ENCODE measurements around the gene ZFP82.

Gene ZFP82

GRCh38 chr19:36423925-36424324 lies 5.5 kb upstream of the ZFP82 start:
- POLR2A ChIA-PET, result no interaction called here
- CTCF ChIA-PET, result no interaction called here
- DNase-seq (ENCODE audit: extremely low spot score), result no peak
- TF ChIP-seq FOXK2 (IDR thresholded peaks at IDR 0.05), result no peak
- TF ChIP-seq CTBP1 (IDR thresholded peaks at IDR 0.05; ENCODE audit: borderline replicate concordance), result no peak
- TF ChIP-seq HDGF (IDR thresholded peaks at IDR 0.05; ENCODE audit: borderline replicate concordance), result no peak
- no peak for TF ChIP-seq LEF1 (IDR thresholded peaks at IDR 0.05; ENCODE audit: borderline replicate concordance)
- TF ChIP-seq TARDBP (IDR thresholded peaks at IDR 0.05), result no peak
- no peak for TF ChIP-seq FOXM1 (IDR thresholded peaks at IDR 0.05; ENCODE audit: borderline replicate concordance)
- TF ChIP-seq SP1 (IDR thresholded peaks at IDR 0.05), result no peak
- no peak for TF ChIP-seq ARNT (IDR thresholded peaks at IDR 0.05)

- ChIA-PET POLR2A (no interaction called here), CTCF (no interaction called here)
- no peak for DNase-seq (ENCODE audit: extremely low spot score)
Observed at GRCh38 chr19:36421749-36422481, 3.5 kb upstream of the ZFP82 start.

GRCh38 chr19:36420961-36421748 lies 2.7 kb upstream of the ZFP82 start:
- TF ChIP-seq SUZ12 (IDR thresholded peaks at IDR 0.05) (no peak), CTBP1 (IDR thresholded peaks at IDR 0.05; ENCODE audit: borderline replicate concordance) (no peak), TARDBP (IDR thresholded peaks at IDR 0.05) (no peak), LEF1 (IDR thresholded peaks at IDR 0.05; ENCODE audit: borderline replicate concordance) (no peak), NFRKB (IDR thresholded peaks at IDR 0.05) (no peak), HDGF (IDR thresholded peaks at IDR 0.05; ENCODE audit: borderline replicate concordance) (no peak)
- DNase-seq (ENCODE audit: extremely low spot score), result no peak
- ChIA-PET POLR2A (no interaction called here), CTCF (no interaction called here)

More at GRCh38 chr19:36421749-36422481, 3.5 kb upstream of the ZFP82 start:
- TF ChIP-seq FOXK2 (IDR thresholded peaks at IDR 0.05) (no peak), TARDBP (IDR thresholded peaks at IDR 0.05) (no peak), BHLHE40 (IDR thresholded peaks at IDR 0.05; ENCODE audit: borderline replicate concordance) (no peak), PKNOX1 (IDR thresholded peaks at IDR 0.05) (no peak)

DNA sequence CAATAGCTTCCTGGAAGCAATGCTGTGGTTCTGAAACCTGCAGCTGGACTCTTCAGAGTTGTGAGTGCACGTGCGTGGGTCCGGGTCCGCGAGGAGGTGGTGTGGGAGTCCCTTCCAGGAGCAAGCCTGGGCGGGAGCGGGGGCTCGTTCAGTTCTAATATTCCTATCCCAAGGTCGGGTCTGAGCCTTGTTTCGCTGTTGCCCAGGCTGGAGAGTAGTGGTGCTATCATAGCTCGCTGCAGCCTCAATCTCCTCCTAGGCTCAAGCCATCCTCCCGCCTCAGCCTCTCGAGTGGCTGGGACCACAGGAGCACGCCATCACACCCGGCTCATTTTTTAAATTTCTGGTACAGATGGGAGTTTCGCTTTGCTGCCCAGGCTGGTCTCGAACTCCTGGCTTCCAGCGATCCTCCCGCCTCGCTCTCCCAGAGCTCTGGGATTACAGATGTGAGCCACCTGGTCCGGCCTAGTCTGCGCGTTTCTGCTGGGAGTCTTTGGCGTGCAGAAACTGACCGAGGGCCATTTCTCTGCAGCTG lies 625 bp downstream of the ZFP82 start:
- no peak for DNase-seq (ENCODE audit: extremely low spot score)
- ChIA-PET CTCF (no interaction called here), POLR2A (interaction anchor here (1.0 to 1.3 kb wide), 3 partner anchors 39 to 187 kb away, joined by 3 to 4 read pairs (median 3); partner anchors contain the start of genes ZFP14, ZNF382 and ZNF566)
- TF ChIP-seq CTBP1 (IDR thresholded peaks at IDR 0.05; ENCODE audit: borderline replicate concordance) (no peak), ZNF384 (IDR thresholded peaks at IDR 0.05) (no peak), TARDBP (IDR thresholded peaks at IDR 0.05) (no peak), SUZ12 (IDR thresholded peaks at IDR 0.05) (no peak), LEF1 (IDR thresholded peaks at IDR 0.05; ENCODE audit: borderline replicate concordance) (no peak), PKNOX1 (IDR thresholded peaks at IDR 0.05) (no peak), SP1 (IDR thresholded peaks at IDR 0.05) (no peak), ARNT (IDR thresholded peaks at IDR 0.05) (no peak), HDGF (IDR thresholded peaks at IDR 0.05; ENCODE audit: borderline replicate concordance) (no peak), FOXM1 (IDR thresholded peaks at IDR 0.05; ENCODE audit: borderline replicate concordance) (no peak), ELF4 (IDR thresholded peaks at IDR 0.05) (no peak), BHLHE40 (IDR thresholded peaks at IDR 0.05; ENCODE audit: borderline replicate concordance) (no peak), NFRKB (IDR thresholded peaks at IDR 0.05) (no peak)

DNA sequence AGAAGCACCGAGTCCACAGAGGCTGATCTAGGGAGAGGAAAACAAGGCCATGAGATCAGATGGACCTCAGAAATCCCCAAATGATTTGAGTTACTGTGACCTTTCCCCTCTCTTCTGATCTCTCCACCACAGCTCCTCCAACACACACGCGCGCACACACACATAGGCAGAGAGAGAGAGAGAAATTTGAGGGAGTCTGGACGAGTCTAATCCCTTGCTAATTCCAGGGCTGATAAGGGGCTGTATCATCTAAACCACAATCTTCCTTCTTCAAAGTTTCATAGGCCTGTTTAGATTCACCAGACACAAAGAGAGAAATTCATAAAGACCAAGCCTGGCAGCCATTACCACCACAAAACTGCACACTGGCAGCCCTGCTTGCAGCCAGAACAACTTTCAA lies 8.6 kb downstream of the ZFP82 start:
- ChIA-PET POLR2A (no interaction called here), CTCF (no interaction called here)
- DNase-seq (ENCODE audit: extremely low spot score), result no peak
- TF ChIP-seq FOXK2 (IDR thresholded peaks at IDR 0.05), result no peak
- no peak for TF ChIP-seq ARNT (IDR thresholded peaks at IDR 0.05)
- no peak for TF ChIP-seq SP1 (IDR thresholded peaks at IDR 0.05)
- no peak for TF ChIP-seq ZNF384 (IDR thresholded peaks at IDR 0.05)
- TF ChIP-seq LEF1 (IDR thresholded peaks at IDR 0.05; ENCODE audit: borderline replicate concordance), result no peak
- TF ChIP-seq FOXA1 (IDR thresholded peaks at IDR 0.05), result no peak
- no peak for TF ChIP-seq HDGF (IDR thresholded peaks at IDR 0.05; ENCODE audit: borderline replicate concordance)
- no peak for TF ChIP-seq PKNOX1 (IDR thresholded peaks at IDR 0.05)
- TF ChIP-seq L3MBTL2 (conservative IDR thresholded peaks at IDR 0.05), result no peak
- TF ChIP-seq FOXM1 (IDR thresholded peaks at IDR 0.05; ENCODE audit: borderline replicate concordance), result no peak
- TF ChIP-seq SUZ12 (IDR thresholded peaks at IDR 0.05), result no peak
- no peak for TF ChIP-seq NFRKB (IDR thresholded peaks at IDR 0.05)
- TF ChIP-seq TARDBP (IDR thresholded peaks at IDR 0.05), result no peak
- TF ChIP-seq BHLHE40 (IDR thresholded peaks at IDR 0.05; ENCODE audit: borderline replicate concordance), result no peak

- DNase-seq (ENCODE audit: extremely low spot score), result no peak
- CTCF ChIA-PET, result no interaction called here
- no peak for TF ChIP-seq TARDBP (IDR thresholded peaks at IDR 0.05)
- POLR2A ChIA-PET, result no interaction called here
Observed at GRCh38 chr19:36408101-36408500, 10.3 kb downstream of the ZFP82 start.
